GM10248 (cell line): Measurements from ENCODE around the gene HDAC4.

Experiments
- CTCF ChIA-PET: fragments of 300-600 bp; sonication (Branson Sonifier 250); formaldehyde crosslinking; extraction: SDS; loops from one replicate; lab custom pipeline; 2021; ENCODE audit warnings: antibody characterized with exemption; lab: Yijun Ruan, JAX
- POLR2A ChIA-PET: fragments of 350-650 bp; sonication (Branson Sonifier 250); formaldehyde crosslinking; extraction: SDS; loops from one replicate; lab custom pipeline; 2020; ENCODE audit warnings: antibody characterized with exemption; lab: Yijun Ruan, JAX
- DNase-seq: peaks from one replicate; pipeline ENCODE4 v3.0.0; 2012; ENCODE audit errors: extremely low spot score
- CTCF ChIP-seq: IDR thresholded peaks from 2 replicates; pipeline ENCODE4 v1.5.1; 2012; ENCODE audit warnings: mild to moderate bottlenecking, low read depth; ENCODE audit errors: extremely low read depth, missing control alignments, control extremely low read depth

Gene HDAC4

DNA sequence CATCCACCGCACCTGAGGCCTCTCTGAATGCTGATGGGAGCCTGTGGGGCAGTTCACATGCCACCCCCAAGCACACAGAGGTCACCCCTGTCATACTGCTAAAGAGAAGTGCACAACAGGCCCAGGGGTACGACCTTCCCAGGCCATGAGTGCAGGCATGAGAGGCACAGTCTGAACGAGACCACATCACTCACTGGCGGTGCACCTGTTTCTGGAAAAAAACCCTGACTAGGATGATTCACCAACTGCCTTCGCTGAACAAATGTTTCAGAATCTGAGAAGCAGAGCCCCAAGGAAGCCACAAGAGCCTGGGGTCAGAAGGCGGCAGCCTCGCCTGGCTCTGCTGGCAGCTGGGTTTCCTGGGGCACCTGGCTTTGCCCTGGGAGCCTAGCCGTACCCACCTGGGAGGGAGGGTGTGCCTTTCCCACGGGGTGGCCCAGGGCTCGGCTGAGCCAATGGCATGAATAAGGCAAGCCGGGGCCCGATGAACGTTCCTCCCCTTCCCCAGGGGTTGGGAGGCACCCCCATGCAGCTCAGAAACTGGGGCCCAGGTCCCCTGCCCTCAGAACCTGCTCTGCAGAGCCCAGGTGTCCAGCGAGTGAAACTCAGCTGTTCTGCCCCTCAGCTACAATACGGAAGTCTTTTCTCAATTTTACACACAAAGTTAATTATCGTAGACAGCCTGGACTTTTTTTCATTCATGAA lies 73.8 kb downstream of the HDAC4 start:
- no peak for TF ChIP-seq CTCF
- DNase-seq: peak; percentile 73
- CTCF ChIA-PET: interaction anchor here (1.2 kb wide), 1 partner anchor 9 kb away, joined by 4 read pairs; no protein-coding TSS in a partner anchor
- POLR2A ChIA-PET: no interaction called here

DNA sequence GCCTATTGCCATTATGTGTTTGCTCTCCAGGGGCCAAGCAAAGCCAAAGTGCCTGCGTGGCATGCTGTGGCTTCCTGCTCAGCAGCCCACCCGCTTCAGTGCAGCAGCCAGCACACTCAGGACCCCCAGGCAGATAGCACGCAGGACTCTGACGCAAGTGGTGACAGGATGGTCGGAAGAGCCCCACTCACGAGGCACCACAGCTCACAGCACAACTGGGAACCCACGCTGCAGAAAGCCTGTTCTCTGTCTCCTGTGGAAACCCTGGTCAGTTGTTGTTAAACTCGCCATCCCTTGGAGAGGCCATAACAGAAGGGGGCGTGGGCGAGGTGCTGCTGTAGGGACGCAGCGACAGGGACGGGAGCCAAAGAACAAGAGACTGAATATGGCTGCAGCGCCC lies 76.4 kb downstream of the HDAC4 start:
- ChIA-PET CTCF (no interaction called here), POLR2A (no interaction called here)
- DNase-seq: no peak
- TF ChIP-seq CTCF: no peak

DNA sequence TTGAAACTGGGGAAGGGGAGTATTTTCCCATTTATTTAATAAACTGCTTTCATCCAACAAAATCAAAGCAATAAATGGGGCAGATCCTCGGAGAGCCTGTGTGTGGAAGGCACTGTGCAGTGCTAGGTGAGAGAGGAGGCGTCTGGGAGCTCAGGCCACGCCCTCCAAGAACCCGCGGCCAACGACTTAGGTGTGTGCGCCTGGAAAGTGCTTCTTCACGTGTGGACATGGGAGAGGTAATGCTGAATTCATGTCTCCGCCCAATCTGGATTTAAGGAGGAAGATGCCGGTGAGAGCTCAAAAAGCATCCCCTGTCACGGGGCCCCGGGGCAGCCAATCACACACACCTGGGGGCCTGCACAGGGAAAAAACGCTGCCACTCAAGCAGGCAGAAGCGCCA lies 77.4 kb downstream of the HDAC4 start:
- ChIA-PET POLR2A (no interaction called here), CTCF (interaction anchor here (1.3 kb wide), 1 partner anchor 57 kb away, joined by 3 read pairs; no protein-coding TSS in a partner anchor)
- no peak for TF ChIP-seq CTCF
- no peak for DNase-seq

- TF ChIP-seq CTCF: no peak
- no peak for DNase-seq
- ChIA-PET POLR2A (no interaction called here), CTCF (interaction anchor here (1.3 kb wide), 1 partner anchor 58 kb away, joined by 3 read pairs; no protein-coding TSS in a partner anchor)
Observed at GRCh38 chr2:239322416-239323086, 78.3 kb downstream of the HDAC4 start.

DNA sequence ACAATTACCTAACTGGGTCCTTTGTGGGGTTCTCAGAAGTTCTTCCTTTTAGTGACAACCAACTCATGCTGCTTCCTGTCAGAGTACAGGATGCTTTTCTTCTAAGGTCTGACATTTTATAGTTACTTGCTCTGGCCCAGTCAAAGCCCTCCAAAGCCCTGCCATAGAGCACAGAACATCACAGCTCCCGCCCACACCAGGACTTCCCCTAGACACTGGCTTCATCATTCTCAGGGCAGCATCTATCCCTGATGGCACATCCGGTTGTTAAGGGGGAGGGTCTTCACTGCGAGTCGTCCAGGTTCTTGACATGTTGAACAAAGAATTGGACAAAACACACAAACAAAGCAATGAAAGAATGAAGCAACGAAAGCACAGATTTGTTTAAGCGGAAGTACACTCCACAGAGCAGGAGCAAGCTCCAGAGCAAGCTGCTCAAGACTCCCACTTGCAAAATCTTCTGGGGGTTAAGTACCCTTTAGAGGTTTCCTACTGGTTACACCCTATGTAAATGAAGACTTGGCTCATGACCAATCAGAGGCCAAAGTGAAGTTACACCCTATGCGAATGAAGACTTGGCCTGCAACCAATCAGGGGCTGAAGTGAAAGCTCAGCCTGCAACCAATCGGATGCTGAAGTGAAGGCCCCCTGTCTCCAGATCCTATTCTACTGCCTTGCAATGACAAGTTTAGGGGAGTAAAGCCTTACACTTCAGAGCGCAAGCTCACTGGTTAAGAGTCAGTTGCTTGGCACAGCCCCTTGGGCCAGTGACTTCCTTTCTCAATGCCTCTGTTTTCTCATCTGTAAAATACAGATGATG lies 79.0 kb downstream of the HDAC4 start:
- TF ChIP-seq CTCF: no peak
- ChIA-PET CTCF (interaction anchor here (1.2 kb wide), 1 partner anchor 38 kb away, joined by 3 read pairs; no protein-coding TSS in a partner anchor), POLR2A (no interaction called here)
- no peak for DNase-seq
